Small intestine (tissue), 7 donors: ENCODE data around the gene CEP72. TPM values are rescaled to one million over a fixed set of nuclear protein-coding genes. Genes with fewer than 3 reads are reported as not detected.
"Not testable (repeated sequence)": the region's sequence is repeated elsewhere in the genome, so short reads cannot be mapped to it uniquely, and the experiment has no call there.

Source experiments
- DNase-seq, 2 donors: peaks; one replicate each; pipeline versions ENCODE4 v3.0.0 to v3.0.0-alpha.2; 2013
- FAIRE-seq: peaks from 2 replicates; lab custom pipeline; 2012; peaks lifted over from hg19 to GRCh38; lab: Jason Lieb, UNC
- H3K27ac ChIP-seq, 3 donors: one replicate each; pipeline ENCODE4 v1.5.1; 2013; ENCODE audit warnings: low read length in 2 of 3, mild to moderate bottlenecking in 2 of 3, control low read depth in 1 of 3, inconsistent platforms in 1 of 3, low read depth in 1 of 3, moderate library complexity in 1 of 3
- H3K27me3 ChIP-seq, 3 donors: one replicate each; pipeline ENCODE4 v1.6.1; 2013; ENCODE audit warnings: low read length in 3 of 3, inconsistent platforms in 1 of 3; ENCODE audit not compliant: control insufficient read depth in 3 of 3, insufficient read depth in 3 of 3
- H3K36me3 ChIP-seq, 3 donors: one replicate each; pipeline ENCODE4 v1.6.1; 2013; ENCODE audit warnings: low read length in 3 of 3, inconsistent platforms in 1 of 3, low read depth in 1 of 3, mild to moderate bottlenecking in 1 of 3, moderate library complexity in 1 of 3; ENCODE audit not compliant: control insufficient read depth in 3 of 3, insufficient read depth in 2 of 3
- H3K4me1 ChIP-seq, 3 donors: one replicate each; pipeline ENCODE4 v1.6.1; 2013; ENCODE audit warnings: low read length in 2 of 3, inconsistent platforms in 1 of 3, low read depth in 1 of 3, mild to moderate bottlenecking in 1 of 3, moderate library complexity in 1 of 3; ENCODE audit not compliant: control insufficient read depth in 3 of 3, insufficient read depth in 2 of 3
- H3K4me3 ChIP-seq, 3 donors: one replicate each; pipeline ENCODE4 v1.5.1; 2013; ENCODE audit warnings: low read length in 3 of 3, control low read depth in 1 of 3, inconsistent platforms in 1 of 3, low read depth in 1 of 3, mild to moderate bottlenecking in 1 of 3, moderate library complexity in 1 of 3
- H3K9me3 ChIP-seq, 2 donors: one replicate each; pipeline ENCODE4 v1.6.1; 2013; ENCODE audit warnings: low read depth in 1 of 2, low read length in 1 of 2; ENCODE audit not compliant: control insufficient read depth in 2 of 2, insufficient read depth in 1 of 2
- WGBS, 3 donors: extraction: QIAGEN DNeasy Blood & Tissue Kit; methylation state at CpG; one replicate each; pipeline ENCODE4 v1.1.7; 2013; 5-methylcytosine and 5-hydroxymethylcytosine counted together
- polyA plus RNA-seq, 4 donors: library from polyadenylated mRNA; stranded (reverse) in 3 of 4; unstranded in 1 of 4; fragments of 200-250 nt in 3 of 4; fragments of 120-200 nt in 1 of 4; gene quantifications; one replicate each; pipeline versions ENCODE4 v1.2.1 to v1.2.3, GENCODE V29; 2013
- donor health status: healthy with polysubstance abuse.
- donor health status: control.
- donor health status: control.
- donor health status: Bipolar disorder and iron deficiency.
- donor health status: healthy.

CEP72 gene
- polyA plus RNA-seq, 4 donors = 0.54 to 9.6 (median 4.9) TPM

DNA sequence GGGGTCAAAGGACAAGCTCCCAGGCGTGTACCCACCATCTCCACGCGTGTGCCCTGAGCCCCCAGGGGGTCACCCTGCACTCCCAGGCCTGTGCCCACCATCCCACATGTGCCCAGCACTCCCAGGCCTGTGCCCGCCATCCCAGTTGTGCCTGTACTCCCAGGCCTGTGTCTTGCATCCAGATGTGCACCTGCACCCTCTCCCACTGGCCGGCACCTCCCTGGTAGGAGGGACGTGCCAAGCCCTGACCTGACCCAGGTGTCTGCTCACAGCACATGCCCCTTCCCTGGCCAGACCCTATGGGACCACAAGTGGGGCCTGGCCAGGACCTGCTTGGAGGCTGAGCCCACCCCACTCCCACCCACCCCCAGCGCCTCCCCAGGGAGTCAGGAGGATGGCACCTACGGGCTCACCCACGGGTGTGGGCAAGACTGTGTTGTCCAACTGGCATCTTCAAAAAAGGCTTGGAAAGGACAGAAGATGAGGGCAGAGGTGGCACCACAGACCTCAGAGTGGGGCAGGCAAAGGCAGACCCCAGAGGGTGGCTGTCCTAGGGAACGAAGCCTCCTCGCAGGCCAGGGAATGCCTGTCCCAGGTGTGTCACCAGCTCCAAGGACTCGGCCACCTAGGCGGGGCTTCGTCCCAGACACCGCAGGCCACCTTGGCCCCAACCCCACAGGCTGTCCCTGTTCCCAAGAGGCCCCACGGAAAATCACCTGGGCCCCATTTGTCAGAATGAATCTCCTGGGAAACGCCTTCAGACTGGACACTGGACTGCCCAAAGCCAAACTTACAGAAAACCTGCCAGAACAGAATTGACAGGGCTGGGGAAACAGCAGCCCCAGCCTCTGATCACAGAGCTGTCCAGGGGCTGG, 69.4 kb downstream of the CEP72 start:
- not testable (repeated sequence) for DNase-seq, FAIRE-seq, H3K27ac ChIP-seq, H3K36me3 ChIP-seq, H3K4me3 ChIP-seq, H3K9me3 ChIP-seq, H3K4me1 ChIP-seq, H3K27me3 ChIP-seq
- WGBS, 3 donors = 85 to 88% (median 87%) methylated on average over 15 to 17 of the region's 17 CpGs

DNA sequence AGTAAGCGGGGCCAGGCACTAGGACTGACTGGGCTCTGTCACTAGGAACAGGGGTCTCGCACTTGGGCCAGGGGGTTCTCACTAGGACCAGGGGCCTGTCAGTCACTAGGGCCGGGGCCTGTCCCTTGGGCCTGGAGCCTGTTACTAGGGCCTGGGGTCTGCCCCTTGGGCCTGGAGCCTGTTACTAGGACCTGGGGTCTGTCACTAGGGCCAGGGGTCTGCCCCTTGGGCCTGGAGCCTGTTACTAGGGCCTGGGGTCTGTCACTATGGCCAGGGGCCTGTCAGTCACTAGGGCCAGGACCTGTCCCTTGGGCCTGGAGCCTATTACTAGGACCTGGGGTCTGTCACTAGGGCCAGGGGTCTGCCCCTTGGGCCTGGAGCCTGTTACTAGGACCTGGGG, 70.1 kb downstream of the CEP72 start:
- H3K27ac ChIP-seq, H3K36me3 ChIP-seq, H3K9me3 ChIP-seq, H3K4me1 ChIP-seq, DNase-seq, H3K4me3 ChIP-seq, FAIRE-seq, H3K27me3 ChIP-seq: not testable (repeated sequence)
- WGBS, 3 donors = 91 to 94% methylated on average over 1 to 2 of the region's 3 CpGs; no CpG with 5 or more reads in 1 of the 3 donors

DNA sequence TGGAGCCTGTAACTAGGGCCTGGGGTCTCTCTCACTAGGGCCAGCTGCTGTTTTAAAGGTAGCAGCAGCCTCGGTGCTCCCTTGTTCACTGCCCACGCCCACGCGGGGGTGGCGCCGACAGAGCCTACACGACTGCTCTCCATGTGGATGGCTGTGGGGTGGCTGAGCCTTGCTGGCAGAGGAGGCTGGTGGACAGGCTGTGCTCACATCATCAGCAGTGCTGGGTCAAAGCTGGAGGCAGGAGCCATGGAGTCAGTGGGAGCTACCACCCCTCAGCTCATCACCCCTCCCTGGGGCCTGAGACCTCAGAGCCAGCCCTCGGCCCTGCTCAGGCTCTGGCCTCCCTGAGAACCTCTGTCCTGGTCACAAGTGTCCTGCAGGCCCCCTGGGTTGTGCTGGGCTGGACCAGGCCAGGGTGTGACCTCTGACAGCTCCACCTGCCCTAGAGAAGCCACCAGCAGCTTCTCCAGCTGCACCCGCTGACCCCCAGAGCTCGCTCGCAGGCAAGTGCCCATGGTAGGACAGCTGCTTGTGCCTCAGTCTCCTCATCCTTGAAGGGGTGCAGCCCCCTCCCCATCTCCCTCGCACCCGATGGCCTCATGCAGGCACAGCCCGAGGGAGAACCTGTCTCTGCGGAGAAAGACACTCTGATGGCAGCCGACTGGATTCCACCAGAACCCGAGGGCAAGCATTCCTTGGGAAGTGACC, 70.7 kb downstream of the CEP72 start:
- H3K9me3 ChIP-seq, H3K36me3 ChIP-seq, DNase-seq, FAIRE-seq, H3K4me1 ChIP-seq, H3K4me3 ChIP-seq, H3K27me3 ChIP-seq, H3K27ac ChIP-seq: not testable (repeated sequence)
- WGBS, 3 donors = 81 to 86% (median 82%) methylated on average over 16 to 17 of the region's 17 CpGs

DNA sequence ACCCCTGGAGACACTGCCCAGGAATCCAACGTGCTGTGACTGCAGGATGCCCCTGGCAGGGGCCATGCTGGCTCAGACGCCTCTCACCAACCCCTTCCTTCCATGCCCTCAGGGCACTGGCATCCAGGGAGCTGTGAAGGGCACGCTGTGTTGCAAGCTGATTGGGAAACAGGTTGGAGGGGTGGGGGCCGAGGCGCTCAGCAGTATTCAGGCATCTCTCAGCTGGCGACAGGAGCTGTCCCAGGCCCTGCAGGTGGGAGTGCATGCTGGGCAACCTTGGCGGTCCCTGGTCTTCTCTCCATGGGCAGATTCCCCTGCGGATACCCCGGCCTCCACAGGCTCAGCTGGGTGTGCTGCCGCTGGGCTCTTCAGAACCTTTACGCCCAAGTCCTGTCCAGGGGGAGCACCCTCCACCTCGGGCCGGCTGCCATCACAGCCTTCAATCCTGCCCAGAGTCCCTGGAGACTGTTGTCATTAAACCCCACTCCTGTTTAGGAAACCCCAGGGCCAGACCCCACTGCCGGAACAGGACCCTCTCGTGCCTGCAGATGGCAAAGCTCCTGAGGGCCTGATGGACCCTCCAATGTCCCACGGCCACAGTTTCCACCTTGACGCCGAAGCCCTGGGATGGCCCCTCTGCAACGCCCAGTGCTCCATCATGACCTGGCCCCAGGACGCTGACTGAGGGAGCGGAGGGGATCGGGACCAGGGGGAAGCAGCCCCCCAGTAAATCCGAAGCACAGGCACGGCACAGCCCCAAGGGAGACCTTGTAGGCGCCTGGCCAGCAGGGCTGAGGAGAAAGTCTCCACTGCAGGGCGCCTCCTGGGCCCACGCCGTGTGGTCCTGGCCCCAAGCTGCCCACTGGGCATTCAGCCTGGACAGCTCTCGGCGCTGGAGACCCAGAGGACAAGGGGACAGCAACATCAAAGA, 71.7 kb downstream of the CEP72 start:
- FAIRE-seq = no peak
- no peaks in the 10 kb centered on the region for H3K9me3 ChIP-seq
- H3K27ac ChIP-seq = no peak overlapping the region
- WGBS, 3 donors = 74 to 90% (median 83%) methylated on average over 29 to 30 of the region's 30 CpGs
- no peak overlapping the region for H3K4me3 ChIP-seq
- no peaks in the 10 kb centered on the region for H3K4me1 ChIP-seq
- H3K27me3 ChIP-seq = no peaks in the 10 kb centered on the region
- peaks cover 0 to 4% (median 0%) of the 10 kb centered on the region in 3 donors for H3K36me3 ChIP-seq
- no peak for DNase-seq

DNA sequence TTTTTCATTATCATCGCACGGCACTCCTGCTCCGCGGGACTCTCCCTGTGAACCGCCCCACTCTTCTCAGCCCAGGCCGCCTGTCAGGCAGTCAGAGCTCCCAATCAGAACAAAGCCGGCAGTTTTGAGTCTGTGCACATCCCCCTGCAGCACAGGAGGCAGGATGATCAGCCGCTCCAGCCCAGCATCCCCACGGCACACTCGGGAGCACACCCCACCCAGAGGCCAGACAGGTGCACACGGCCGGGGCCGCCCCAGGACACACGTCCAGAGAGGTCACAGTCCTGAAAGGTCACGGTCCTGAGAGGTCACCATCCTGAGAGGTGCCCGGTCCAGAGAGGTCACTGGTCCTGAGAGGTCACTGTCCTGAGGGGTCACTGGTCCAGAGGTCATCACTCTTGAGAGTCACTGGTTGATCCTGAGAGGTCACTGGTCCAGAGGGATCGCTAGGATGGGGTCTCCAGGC, 72.6 kb downstream of the CEP72 start:
- no peak for FAIRE-seq
- no peak for DNase-seq
- 82 to 86% (median 85%) methylated on average over 17 of the region's 17 CpGs for whole genome bisulfite sequencing, 3 donors
- Histone ChIP-seq H3K27me3 (no peaks in the 10 kb centered on the region), H3K9me3 (no peaks in the 10 kb centered on the region), H3K36me3 (peaks cover 0 to 4% (median 0%) of the 10 kb centered on the region in 3 donors), H3K27ac (no peak overlapping the region), H3K4me1 (no peaks in the 10 kb centered on the region), H3K4me3 (no peak overlapping the region)

DNA sequence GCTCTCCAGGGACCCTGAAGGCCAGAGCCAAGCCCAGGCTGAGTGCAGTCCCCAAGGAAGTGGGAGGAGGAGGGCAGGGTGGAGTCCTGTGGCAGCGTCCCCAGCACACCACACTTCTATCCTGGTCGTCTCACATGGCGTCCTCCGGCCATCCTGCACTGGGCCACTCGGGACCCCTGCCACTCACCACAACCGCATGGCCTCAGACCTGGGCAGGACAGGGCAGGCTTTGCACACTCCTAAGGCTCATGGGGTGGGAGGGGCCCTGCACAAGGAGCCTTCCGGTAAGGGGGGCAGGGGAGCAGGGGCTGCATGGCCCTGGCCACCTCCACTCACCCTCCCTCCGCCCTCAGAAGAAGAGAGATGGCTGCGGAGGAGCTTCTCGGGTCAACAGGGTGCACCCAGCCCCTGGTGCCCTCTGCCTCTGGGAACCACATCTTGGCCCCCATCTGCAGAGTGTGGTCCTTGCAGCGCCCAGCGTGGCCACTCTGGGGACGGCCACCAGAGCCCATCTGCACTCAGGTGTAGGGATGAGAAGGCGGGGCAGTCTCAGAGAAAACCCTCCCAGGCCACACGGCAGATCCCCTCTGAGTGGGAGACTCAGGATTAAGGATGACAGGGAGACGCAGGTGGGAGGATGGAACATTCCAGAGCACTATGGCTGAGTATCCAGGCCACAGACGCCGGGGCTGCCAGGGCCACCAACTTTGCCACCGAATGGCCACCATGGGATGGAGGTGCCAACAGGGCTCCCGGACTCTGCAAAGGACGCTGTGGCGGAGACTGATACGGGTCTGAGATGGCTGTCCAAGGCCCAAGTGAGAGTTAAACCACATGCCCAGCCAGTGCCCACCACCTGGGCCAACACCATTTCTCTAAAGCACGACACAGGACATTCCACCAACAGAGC, 73.4 kb downstream of the CEP72 start:
- no peaks in the 10 kb centered on the region for H3K4me1 ChIP-seq
- H3K27me3 ChIP-seq = no peaks in the 10 kb centered on the region
- no peak overlapping the region for H3K4me3 ChIP-seq
- WGBS, 3 donors = 87 to 94% (median 89%) methylated on average over 23 to 24 of the region's 24 CpGs
- DNase-seq = no peak
- H3K27ac ChIP-seq = no peak overlapping the region
- H3K36me3 ChIP-seq = peaks cover 0 to 4% (median 0%) of the 10 kb centered on the region in 3 donors
- no peaks in the 10 kb centered on the region for H3K9me3 ChIP-seq
- FAIRE-seq = no peak

DNA sequence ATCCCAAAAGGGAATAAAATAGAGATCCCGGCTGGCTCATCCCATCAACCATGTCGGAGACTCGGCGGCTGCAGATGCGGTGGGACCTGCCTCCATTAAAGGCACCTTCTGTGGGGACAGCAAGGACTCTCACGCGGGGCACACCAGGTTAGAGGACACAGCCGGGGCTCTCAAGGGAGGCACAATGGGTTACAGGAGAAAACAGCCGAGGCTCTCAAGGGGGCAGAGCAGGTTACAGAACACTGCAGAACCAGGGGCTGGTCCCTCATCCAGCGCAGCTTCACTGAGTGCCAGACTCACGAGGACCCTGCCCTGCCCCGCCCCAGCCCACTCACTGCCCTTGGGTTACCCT, 74.0 kb downstream of the CEP72 start:
- H3K9me3 ChIP-seq, H3K27ac ChIP-seq, H3K36me3 ChIP-seq, H3K27me3 ChIP-seq, DNase-seq, H3K4me1 ChIP-seq, H3K4me3 ChIP-seq, FAIRE-seq: not testable (repeated sequence)
- 89 to 92% (median 91%) methylated on average over 11 to 12 of the region's 12 CpGs for WGBS, 3 donors
